Astrocyte of the cerebellum (primary cell): ENCODE data around the gene ANKRD34A.

Experiments
- DNase-seq: peaks from one replicate; pipeline ENCODE4 v3.0.0-alpha.2; 2011; ENCODE audit warnings: low read depth
- H3K4me3 ChIP-seq: 2 replicates; pipeline ENCODE4 v1.5.1; 2011; ENCODE audit warnings: mild to moderate bottlenecking, low read depth, low read length, moderate library complexity
- in situ Hi-C: cut with HindIII; loops from 2 replicates; pipeline ENCODE4 v1.10.0; 2017; ENCODE audit warnings: low sequenced_read_pairs
- TF ChIP-seq, protein P1 (sequence below): IDR thresholded peaks from 2 replicates; pipeline ENCODE4 v1.5.1; 2012; ENCODE audit warnings: low read length, low read depth, moderate library complexity, mild to moderate bottlenecking; ENCODE audit errors: missing control alignments

The ANKRD34A gene

DNA sequence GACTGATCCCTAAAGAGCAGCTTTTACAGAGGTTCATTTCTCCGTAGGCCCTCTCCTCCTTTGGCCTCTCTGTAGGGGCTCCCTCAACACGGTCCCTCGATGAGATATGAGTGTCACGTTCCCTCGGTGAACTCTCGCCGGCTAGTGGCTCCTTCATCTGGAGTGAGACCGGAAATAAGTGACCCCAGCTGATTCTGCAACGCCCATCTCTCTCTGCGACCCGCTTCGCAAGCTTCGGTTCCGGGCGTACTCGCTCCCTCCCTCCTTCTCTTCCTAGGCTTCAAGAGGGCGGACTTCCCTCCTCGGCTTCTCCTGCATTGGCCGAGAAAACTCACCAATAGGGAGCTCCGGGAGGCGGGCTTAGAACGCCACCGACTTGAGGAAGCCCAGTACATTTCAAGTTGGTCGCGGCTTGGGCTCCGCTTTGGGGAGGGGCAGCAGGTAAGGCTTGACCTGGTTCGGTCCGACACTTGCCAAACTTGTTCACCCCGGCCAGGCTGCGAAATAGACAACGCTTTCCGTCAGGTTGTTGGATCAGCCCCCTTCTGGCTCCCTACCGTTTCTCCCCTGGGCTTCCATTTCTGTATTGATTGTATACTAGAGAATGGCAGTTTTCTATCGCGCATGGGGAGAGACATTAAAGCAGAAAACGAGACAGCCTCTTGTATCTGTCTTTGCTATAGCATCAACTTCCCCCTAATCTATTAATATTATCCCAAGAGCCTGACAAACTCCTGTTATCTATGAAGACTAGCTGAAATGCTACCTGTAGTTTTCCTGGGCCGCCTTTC, at the start of gene ANKRD34A, which contains the start of gene POLR3GL:
ANKRD34A (minus strand) TSS at position 248 of the 791 bp plus-strand sequence. CDS start 2,816 bp downstream, outside the sequence.
POLR3GL (plus strand) TSS at position 363 of the 791 bp plus-strand sequence. CDS start 10,176 bp downstream, outside the sequence.
- in situ Hi-C loops = no loop called here
- H3K4me3 ChIP-seq = peak within 1 kb of the TSS; percentile 57
- DNase-seq = peak; percentile 73
- TF ChIP-seq, protein P1, sequence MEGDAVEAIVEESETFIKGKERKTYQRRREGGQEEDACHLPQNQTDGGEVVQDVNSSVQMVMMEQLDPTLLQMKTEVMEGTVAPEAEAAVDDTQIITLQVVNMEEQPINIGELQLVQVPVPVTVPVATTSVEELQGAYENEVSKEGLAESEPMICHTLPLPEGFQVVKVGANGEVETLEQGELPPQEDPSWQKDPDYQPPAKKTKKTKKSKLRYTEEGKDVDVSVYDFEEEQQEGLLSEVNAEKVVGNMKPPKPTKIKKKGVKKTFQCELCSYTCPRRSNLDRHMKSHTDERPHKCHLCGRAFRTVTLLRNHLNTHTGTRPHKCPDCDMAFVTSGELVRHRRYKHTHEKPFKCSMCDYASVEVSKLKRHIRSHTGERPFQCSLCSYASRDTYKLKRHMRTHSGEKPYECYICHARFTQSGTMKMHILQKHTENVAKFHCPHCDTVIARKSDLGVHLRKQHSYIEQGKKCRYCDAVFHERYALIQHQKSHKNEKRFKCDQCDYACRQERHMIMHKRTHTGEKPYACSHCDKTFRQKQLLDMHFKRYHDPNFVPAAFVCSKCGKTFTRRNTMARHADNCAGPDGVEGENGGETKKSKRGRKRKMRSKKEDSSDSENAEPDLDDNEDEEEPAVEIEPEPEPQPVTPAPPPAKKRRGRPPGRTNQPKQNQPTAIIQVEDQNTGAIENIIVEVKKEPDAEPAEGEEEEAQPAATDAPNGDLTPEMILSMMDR = no peak

DNA sequence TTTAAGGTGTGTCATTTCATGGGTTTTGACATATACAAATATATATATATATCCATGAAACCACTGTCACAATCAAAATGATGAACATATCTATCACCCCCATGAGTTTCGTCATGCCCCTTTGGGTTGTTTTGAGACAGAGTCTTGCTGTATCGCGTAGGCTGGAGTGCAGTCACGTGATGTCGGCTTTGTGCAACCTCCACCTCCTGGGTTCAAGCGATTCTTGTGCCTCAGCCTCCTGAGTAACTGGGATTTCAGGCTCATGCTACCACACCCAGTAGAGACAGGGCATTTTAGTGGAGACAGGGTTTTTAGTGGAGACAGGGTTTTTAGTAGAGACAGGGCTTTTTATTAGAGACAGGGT, 49.2 kb upstream of the ANKRD34A start:
- TF ChIP-seq, protein P1 = no peak
- H3K4me3 ChIP-seq = no peak overlapping the region
- DNase-seq = no peak
- in situ Hi-C loops = no loop called here

DNA sequence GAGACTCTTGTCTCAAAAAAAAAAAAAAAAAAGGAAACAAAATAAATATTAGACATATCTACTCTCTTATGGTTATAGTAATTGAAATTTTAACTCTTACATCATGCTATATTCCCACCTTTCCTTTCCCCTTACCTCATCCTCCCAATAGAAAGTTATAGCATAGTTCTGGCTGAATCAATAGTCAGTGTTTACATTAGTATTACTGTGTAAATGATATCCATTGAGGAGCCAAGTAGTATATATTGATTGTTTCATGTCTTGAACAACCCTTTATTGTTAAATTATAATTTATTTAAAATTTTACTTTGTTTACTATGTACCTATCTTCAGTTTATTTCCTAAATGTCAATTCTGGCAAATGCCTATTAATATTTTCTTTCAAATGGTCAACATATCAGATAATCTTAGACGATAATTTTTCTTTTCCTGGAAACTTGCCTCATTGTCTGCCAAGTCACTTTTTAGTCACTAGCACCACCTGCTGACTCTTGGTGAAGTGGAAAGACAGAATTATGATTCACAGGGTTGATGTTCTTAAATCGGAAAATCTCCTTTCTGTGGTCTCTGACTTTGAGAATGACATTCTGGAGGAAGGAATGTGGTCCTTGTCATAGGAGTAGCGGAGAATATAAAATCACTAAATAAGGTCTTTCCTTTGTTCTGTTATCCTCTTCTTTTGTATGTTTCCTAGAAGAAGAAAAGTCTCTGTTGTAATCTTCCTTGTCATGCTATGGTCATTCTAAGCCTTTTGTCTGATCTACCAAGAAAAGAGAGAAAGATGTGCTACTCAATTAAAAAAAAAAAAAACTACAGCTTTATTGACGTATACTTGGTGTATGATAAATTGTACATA, 48.6 kb upstream of the ANKRD34A start:
- H3K4me3 ChIP-seq = no peak overlapping the region
- DNase-seq = peak; percentile 77
- TF ChIP-seq, protein P1 = peak; percentile 73
- in situ Hi-C loops = no loop called here

DNA sequence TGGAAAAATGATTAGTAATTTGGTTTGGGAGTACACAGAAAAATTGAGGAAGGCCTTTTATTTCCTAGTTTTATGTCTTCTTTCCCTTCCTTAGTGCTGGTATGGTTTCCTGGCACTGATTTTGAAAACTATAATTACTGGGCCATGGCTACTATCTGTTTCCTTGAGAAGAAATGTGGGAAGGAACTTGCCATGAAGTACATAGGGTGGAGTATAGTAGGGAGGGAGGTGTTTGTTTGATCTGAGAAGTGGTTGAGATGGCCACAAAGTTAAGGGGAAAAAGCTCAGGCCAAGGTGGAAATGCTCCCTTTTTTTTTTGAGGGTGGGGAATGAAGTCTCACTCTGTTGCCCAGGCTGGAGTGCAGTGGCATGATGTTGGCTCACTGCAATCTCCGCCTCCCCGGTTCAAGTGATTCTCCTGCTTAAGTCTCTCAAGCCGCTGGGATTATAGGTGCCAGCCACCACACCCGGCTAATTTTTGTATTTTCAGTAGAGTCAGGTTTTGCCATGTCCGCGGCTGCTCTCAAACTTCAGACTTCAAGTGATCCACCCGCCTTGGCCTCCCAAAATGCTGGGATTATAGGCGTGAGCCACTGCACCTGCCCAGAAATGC, 45.9 kb upstream of the ANKRD34A start:
- no peak overlapping the region for H3K4me3 ChIP-seq
- DNase-seq = no peak
- TF ChIP-seq, protein P1 = no peak
- in situ Hi-C loops = no loop called here

DNA sequence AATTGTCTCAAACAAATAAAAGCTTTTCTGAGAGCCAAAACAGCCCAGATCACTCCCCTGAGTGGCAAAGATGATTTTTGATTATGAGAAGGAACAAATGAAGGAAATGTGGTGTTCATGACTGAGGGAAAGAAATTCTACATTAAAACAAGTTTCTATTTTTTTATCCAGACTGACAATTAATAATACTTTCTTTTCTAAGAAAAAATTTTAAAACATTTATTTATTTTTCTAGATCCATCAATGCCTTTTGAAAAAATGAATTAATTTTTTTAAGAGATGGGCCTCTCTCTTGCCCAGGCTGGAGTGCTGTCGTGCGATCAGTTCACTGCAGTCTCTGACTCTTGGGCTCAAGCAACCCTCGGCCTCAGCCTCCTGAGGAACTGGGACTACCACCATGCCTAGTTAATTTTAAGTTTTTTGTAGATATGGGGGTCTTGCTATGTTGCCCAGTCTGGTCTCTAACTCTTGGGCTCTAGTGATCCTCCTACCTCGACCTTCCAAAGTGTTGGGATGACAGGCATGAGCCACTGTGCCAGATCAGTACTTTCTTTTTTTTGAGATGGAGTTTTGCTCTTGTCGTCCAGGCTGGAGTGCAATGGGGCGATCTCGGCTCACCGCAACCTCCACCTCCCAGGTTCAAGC, 43.2 kb upstream of the ANKRD34A start:
- TF ChIP-seq, protein P1 = no peak
- in situ Hi-C loops = no loop called here
- no peak overlapping the region for H3K4me3 ChIP-seq
- no peak for DNase-seq

DNA sequence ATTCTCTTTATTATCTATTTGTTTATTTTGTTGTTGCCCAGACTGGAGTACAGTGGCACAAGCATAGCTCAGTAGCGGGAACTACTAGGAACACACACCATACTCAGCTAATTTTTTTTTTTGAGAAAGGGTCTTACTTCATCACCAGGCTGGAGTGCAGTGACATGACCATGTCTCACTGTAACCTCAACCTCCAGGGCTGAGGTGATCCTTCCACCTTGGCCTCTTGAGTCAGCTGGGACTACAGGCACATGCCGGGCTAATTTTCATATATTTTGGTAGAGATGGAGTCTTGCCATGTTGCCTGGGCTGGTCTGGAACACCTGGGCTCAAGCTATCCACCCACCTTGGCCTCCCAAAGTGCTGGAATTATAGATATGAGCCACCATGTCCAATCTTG, 37.3 kb upstream of the ANKRD34A start:
- no peak overlapping the region for H3K4me3 ChIP-seq
- no peak for DNase-seq
- TF ChIP-seq, protein P1 = no peak
- in situ Hi-C loops = no loop called here
